Activated T-cell treated with anti-CD3 and anti-CD28 coated beads, Interleukin-2, amount 50 U/mL, for 4 hours (primary cell): ENCODE measurements around the gene CALHM3. TPM values are rescaled to one million over a fixed set of nuclear protein-coding genes. Genes with fewer than 3 reads are reported as not detected.
"Not testable (repeated sequence)": the region's sequence is repeated elsewhere in the genome, so short reads cannot be mapped to it uniquely, and the experiment has no call there.

Source experiments
- ATAC-seq, 2 donors: fragments of 200-7000 bp; cut with Tn5 transposase; one replicate each; pipeline ENCODE4 v1.10.0; 2021
- DNase-seq: peaks from one replicate; pipeline ENCODE4 v3.0.0-alpha.2; 2020
- H3K27me3 Mint-ChIP-seq: one replicate; pipeline ENCODE4 v1.8.0; 2021; ENCODE audit warnings: low read depth, mixed read lengths
- H3K36me3 Mint-ChIP-seq: one replicate; pipeline ENCODE4 v1.8.0; 2022; ENCODE audit warnings: mixed read lengths; ENCODE audit not compliant: insufficient read depth
- H3K4me1 Mint-ChIP-seq: one replicate; pipeline ENCODE4 v1.8.0; 2021; ENCODE audit warnings: low read depth, mixed read lengths
- H3K4me3 Mint-ChIP-seq: one replicate; pipeline ENCODE4 v1.8.0; 2021; ENCODE audit warnings: mild to moderate bottlenecking, moderate library complexity, mixed read lengths
- H3K9me3 Mint-ChIP-seq: one replicate; pipeline ENCODE4 v1.8.0; 2021; ENCODE audit warnings: mixed read lengths
- total RNA-seq, 3 donors: library from RNA; stranded (reverse); gene quantifications; one replicate each; pipeline ENCODE4 v1.2.1, GENCODE V29; 2021

The CALHM3 gene
- total RNA-seq: not detected

- H3K9me3 Mint-ChIP-seq: no peaks in the 10 kb centered on the region
- no peaks in the 10 kb centered on the region for H3K27me3 Mint-ChIP-seq
- DNase-seq (no peak), ATAC-seq (no peak)
- no peak within 1 kb of the TSS for H3K4me3 Mint-ChIP-seq
- peaks cover 8% of the 10 kb centered on the region for H3K4me1 Mint-ChIP-seq
- no peaks in the 10 kb centered on the region for H3K36me3 Mint-ChIP-seq
These were observed at the start of gene CALHM3 for GRCh38 chr10:103479135-103479534. Gene CALHM3 (minus strand): TSS chr10:103479240. CDS start chr10:103479032, 208 bp downstream.

- Mint-ChIP-seq H3K4me3 (no peak overlapping the region), H3K27me3 (peaks cover 11% of the 10 kb centered on the region), H3K4me1 (no peaks in the 10 kb centered on the region), H3K36me3 (no peaks in the 10 kb centered on the region), H3K9me3 (peaks cover 4% of the 10 kb centered on the region)
- DNase-seq (no peak), ATAC-seq (no peak)
These were observed 49.5 kb upstream of the CALHM3 start for GRCh38 chr10:103528549-103528948.

- not testable (repeated sequence) for H3K36me3 Mint-ChIP-seq, ATAC-seq, H3K4me1 Mint-ChIP-seq, H3K9me3 Mint-ChIP-seq, H3K4me3 Mint-ChIP-seq, DNase-seq
- peaks cover 13% of the 10 kb centered on the region for H3K27me3 Mint-ChIP-seq
These were observed 48.4 kb upstream of the CALHM3 start for GRCh38 chr10:103527476-103527875.

- Mint-ChIP-seq H3K27me3 (peaks cover 13% of the 10 kb centered on the region), H3K4me1 (no peaks in the 10 kb centered on the region), H3K36me3 (no peaks in the 10 kb centered on the region), H3K9me3 (peaks cover 4% of the 10 kb centered on the region), H3K4me3 (no peak overlapping the region)
- ATAC-seq: no peak
- no peak for DNase-seq
These were observed 46.9 kb upstream of the CALHM3 start for GRCh38 chr10:103525901-103526300.

- Mint-ChIP-seq H3K27me3 (peaks cover 17% of the 10 kb centered on the region), H3K9me3 (peaks cover 4% of the 10 kb centered on the region), H3K4me1 (no peaks in the 10 kb centered on the region), H3K4me3 (no peak overlapping the region), H3K36me3 (no peaks in the 10 kb centered on the region)
- no peak for ATAC-seq
- no peak for DNase-seq
These were observed 44.6 kb upstream of the CALHM3 start for GRCh38 chr10:103523683-103524082.

GRCh38 chr10:103522006-103522405, 43.0 kb upstream of the CALHM3 start:
- H3K27me3 Mint-ChIP-seq: peaks cover 17% of the 10 kb centered on the region
- not testable (repeated sequence) for H3K9me3 Mint-ChIP-seq, H3K4me1 Mint-ChIP-seq, ATAC-seq, H3K4me3 Mint-ChIP-seq, DNase-seq, H3K36me3 Mint-ChIP-seq

GRCh38 chr10:103519798-103520197, 40.8 kb upstream of the CALHM3 start:
- no peak for DNase-seq
- Mint-ChIP-seq H3K27me3 (peaks cover 9% of the 10 kb centered on the region), H3K9me3 (no peaks in the 10 kb centered on the region), H3K36me3 (no peaks in the 10 kb centered on the region), H3K4me3 (no peak overlapping the region), H3K4me1 (peaks cover 2% of the 10 kb centered on the region)
- ATAC-seq: no peak

- peaks cover 2% of the 10 kb centered on the region for H3K4me1 Mint-ChIP-seq
- no peaks in the 10 kb centered on the region for H3K36me3 Mint-ChIP-seq
- no peak overlapping the region for H3K4me3 Mint-ChIP-seq
- peaks cover 5% of the 10 kb centered on the region for H3K27me3 Mint-ChIP-seq
- H3K9me3 Mint-ChIP-seq: no peaks in the 10 kb centered on the region
- ATAC-seq: no peak
- no peak for DNase-seq
These were observed 38.4 kb upstream of the CALHM3 start for GRCh38 chr10:103517234-103518085.

GRCh38 chr10:103514244-103514643, 35.2 kb upstream of the CALHM3 start:
- no peak for DNase-seq
- Mint-ChIP-seq H3K27me3 (peaks cover 1% of the 10 kb centered on the region), H3K9me3 (no peaks in the 10 kb centered on the region), H3K4me3 (no peak overlapping the region), H3K4me1 (peaks cover 2% of the 10 kb centered on the region), H3K36me3 (no peaks in the 10 kb centered on the region)
- no peak for ATAC-seq

GRCh38 chr10:103513380-103514060, 34.5 kb upstream of the CALHM3 start:
- peaks cover 2% of the 10 kb centered on the region for H3K4me1 Mint-ChIP-seq
- DNase-seq (no peak), ATAC-seq (no peak)
- H3K36me3 Mint-ChIP-seq: no peaks in the 10 kb centered on the region
- H3K4me3 Mint-ChIP-seq: no peak overlapping the region
- no peaks in the 10 kb centered on the region for H3K9me3 Mint-ChIP-seq
- H3K27me3 Mint-ChIP-seq: peaks cover 1% of the 10 kb centered on the region

- ATAC-seq (no peak), DNase-seq (no peak)
- Mint-ChIP-seq H3K9me3 (no peaks in the 10 kb centered on the region), H3K27me3 (peaks cover 2% of the 10 kb centered on the region), H3K36me3 (no peaks in the 10 kb centered on the region), H3K4me1 (peaks cover 2% of the 10 kb centered on the region), H3K4me3 (no peak overlapping the region)
These were observed 33.7 kb upstream of the CALHM3 start for GRCh38 chr10:103512591-103513379.

GRCh38 chr10:103512166-103512565, 33.1 kb upstream of the CALHM3 start:
- DNase-seq: no peak
- no peaks in the 10 kb centered on the region for H3K36me3 Mint-ChIP-seq
- peaks cover 2% of the 10 kb centered on the region for H3K4me1 Mint-ChIP-seq
- no peak for ATAC-seq
- no peak overlapping the region for H3K4me3 Mint-ChIP-seq
- H3K9me3 Mint-ChIP-seq: no peaks in the 10 kb centered on the region
- H3K27me3 Mint-ChIP-seq: peaks cover 5% of the 10 kb centered on the region

GRCh38 chr10:103510791-103511752, 32.0 kb upstream of the CALHM3 start:
- peaks cover 2% of the 10 kb centered on the region for H3K4me1 Mint-ChIP-seq
- H3K36me3 Mint-ChIP-seq: no peaks in the 10 kb centered on the region
- ATAC-seq (no peak), DNase-seq (no peak)
- H3K4me3 Mint-ChIP-seq: no peak overlapping the region
- no peaks in the 10 kb centered on the region for H3K9me3 Mint-ChIP-seq
- peaks cover 9% of the 10 kb centered on the region for H3K27me3 Mint-ChIP-seq
